Measurements from ENCODE around the gene TRAPPC3.

DNA sequence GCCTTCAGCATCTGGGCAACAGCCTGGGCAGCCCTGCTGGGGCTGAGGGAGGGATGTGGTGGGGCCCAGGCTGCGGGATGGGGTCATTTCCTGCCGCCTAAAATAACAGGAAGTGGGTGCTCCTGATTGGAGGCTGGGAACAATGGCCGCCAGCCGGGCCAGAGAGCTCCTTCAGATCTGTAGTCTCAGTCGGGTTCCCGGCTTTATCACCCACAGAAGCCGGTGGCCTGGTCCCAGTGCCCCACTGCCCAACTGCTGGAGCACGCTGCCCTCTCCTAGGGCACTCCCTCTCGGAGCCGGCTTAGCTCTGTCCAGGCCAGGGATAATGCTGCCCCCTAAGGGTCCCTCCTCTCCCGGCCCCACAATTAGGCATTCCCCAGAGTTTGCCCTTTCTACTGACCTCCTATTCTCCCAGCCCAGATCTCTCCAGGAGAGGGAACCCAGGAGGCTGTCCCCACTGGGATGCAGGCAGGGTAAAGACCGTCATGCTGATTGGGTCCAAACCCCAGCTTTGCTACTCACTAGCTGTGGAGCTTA, 11.7 kb upstream of the TRAPPC3 start:
- TF ChIP-seq EZH2 (IDR thresholded peaks at IDR 0.05; ENCODE audit: low read length), result no peak
- TF ChIP-seq, protein P1, sequence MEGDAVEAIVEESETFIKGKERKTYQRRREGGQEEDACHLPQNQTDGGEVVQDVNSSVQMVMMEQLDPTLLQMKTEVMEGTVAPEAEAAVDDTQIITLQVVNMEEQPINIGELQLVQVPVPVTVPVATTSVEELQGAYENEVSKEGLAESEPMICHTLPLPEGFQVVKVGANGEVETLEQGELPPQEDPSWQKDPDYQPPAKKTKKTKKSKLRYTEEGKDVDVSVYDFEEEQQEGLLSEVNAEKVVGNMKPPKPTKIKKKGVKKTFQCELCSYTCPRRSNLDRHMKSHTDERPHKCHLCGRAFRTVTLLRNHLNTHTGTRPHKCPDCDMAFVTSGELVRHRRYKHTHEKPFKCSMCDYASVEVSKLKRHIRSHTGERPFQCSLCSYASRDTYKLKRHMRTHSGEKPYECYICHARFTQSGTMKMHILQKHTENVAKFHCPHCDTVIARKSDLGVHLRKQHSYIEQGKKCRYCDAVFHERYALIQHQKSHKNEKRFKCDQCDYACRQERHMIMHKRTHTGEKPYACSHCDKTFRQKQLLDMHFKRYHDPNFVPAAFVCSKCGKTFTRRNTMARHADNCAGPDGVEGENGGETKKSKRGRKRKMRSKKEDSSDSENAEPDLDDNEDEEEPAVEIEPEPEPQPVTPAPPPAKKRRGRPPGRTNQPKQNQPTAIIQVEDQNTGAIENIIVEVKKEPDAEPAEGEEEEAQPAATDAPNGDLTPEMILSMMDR (optimal IDR thresholded peaks at IDR 0.05 in 1 of 3, IDR thresholded peaks at IDR 0.05 in 1 of 3, conservative IDR thresholded peaks at IDR 0.05 in 1 of 3; ENCODE audit: extremely low read depth in 1 of 3, insufficient read depth in 2 of 3, low read length in 3 of 3), result peak; percentile 23 to 50 (median 31)

Data from keratinocyte (primary cell).